GM23338 (cell line): ENCODE results near the gene NID2. TPM values are rescaled to one million over a fixed set of nuclear protein-coding genes. Genes with fewer than 3 reads are reported as not detected.

ENCODE experiments used
- ATAC-seq: fragments of 200-7000 bp; cut with Tn5 transposase; 3 replicates; pipeline ENCODE4 v1.9.1; 2020
- DNase-seq: peaks from one replicate; pipeline ENCODE4 v3.0.0-alpha.2; 2015; ENCODE audit warnings: low spot score
- H2AFZ ChIP-seq: fragments of 200-600 bp; sonication (generic); 2 replicates; pipeline ENCODE4 v1.8.0; 2016; ENCODE audit warnings: antibody characterized with exemption, mild to moderate bottlenecking, moderate library complexity
- H3F3A ChIP-seq: fragments of 200-600 bp; sonication (generic); replicated peaks from 2 replicates; pipeline ENCODE4 v1.8.0; 2017; ENCODE audit warnings: antibody characterized with exemption, mixed run types, low read depth
- H3K27ac ChIP-seq: fragments of 200-600 bp; sonication (generic); 2 replicates; pipeline ENCODE4 v1.6.1; 2016; ENCODE audit warnings: low read depth
- H3K27me3 ChIP-seq: fragments of 200-600 bp; sonication (generic); 2 replicates; pipeline ENCODE4 v1.8.0; 2016; ENCODE audit warnings: mild to moderate bottlenecking, mixed run types, moderate library complexity; ENCODE audit not compliant: insufficient read depth
- H3K36me3 ChIP-seq: fragments of 200-600 bp; sonication (generic); 2 replicates; pipeline ENCODE4 v1.8.0; 2016; ENCODE audit warnings: mild to moderate bottlenecking; ENCODE audit not compliant: insufficient read depth
- H3K4me1 ChIP-seq: fragments of 200-600 bp; sonication (generic); 2 replicates; pipeline ENCODE4 v1.8.0; 2016; ENCODE audit warnings: mild to moderate bottlenecking, moderate library complexity; ENCODE audit not compliant: insufficient read depth
- H3K4me2 ChIP-seq: fragments of 200-600 bp; sonication (generic); 2 replicates; pipeline ENCODE4 v1.7.1; 2017; ENCODE audit warnings: mixed run types
- H3K4me3 ChIP-seq: fragments of 200-600 bp; sonication (generic); 2 replicates; pipeline ENCODE4 v1.6.1; 2016; ENCODE audit warnings: mixed run types
- H3K79me2 ChIP-seq: fragments of 200-600 bp; sonication (generic); replicated peaks from 2 replicates; pipeline ENCODE4 v1.8.0; 2017; ENCODE audit warnings: mild to moderate bottlenecking; ENCODE audit not compliant: insufficient read depth
- H3K9me2 ChIP-seq: fragments of 200-600 bp; sonication (generic); 2 replicates; pipeline ENCODE4 v1.8.0; 2017; ENCODE audit not compliant: insufficient read depth
- H4K20me1 ChIP-seq: fragments of 200-600 bp; sonication (generic); replicated peaks from 2 replicates; pipeline ENCODE4 v1.8.0; 2017; ENCODE audit warnings: mild to moderate bottlenecking; ENCODE audit not compliant: insufficient read depth
- H3K27ac Mint-ChIP-seq: 2 replicates; pipeline ENCODE4 v1.8.0; 2020; ENCODE audit warnings: inconsistent platforms, mild to moderate bottlenecking, moderate library complexity, mixed read lengths
- H3K27me3 Mint-ChIP-seq: 3 replicates; pipeline ENCODE4 v1.8.0; 2022; ENCODE audit warnings: low read depth, mild to moderate bottlenecking, moderate library complexity, mixed read lengths, inconsistent platforms; ENCODE audit not compliant: insufficient read depth, poor library complexity
- H3K36me3 Mint-ChIP-seq: 3 replicates; pipeline ENCODE4 v1.8.0; 2021; ENCODE audit warnings: low read depth, mild to moderate bottlenecking, inconsistent platforms, moderate library complexity, mixed read lengths
- H3K4me1 Mint-ChIP-seq: 3 replicates; pipeline ENCODE4 v1.8.0; 2020; ENCODE audit warnings: mild to moderate bottlenecking, inconsistent platforms, mixed read lengths
- H3K4me3 Mint-ChIP-seq: 3 replicates; pipeline ENCODE4 v1.8.0; 2021; ENCODE audit warnings: moderate library complexity, mild to moderate bottlenecking, inconsistent platforms, mixed read lengths
- H3K9me3 Mint-ChIP-seq: 3 replicates; pipeline ENCODE4 v1.8.0; 2020; ENCODE audit warnings: moderate library complexity, mild to moderate bottlenecking, inconsistent platforms, mixed read lengths
- CREB1 ChIP-seq: fragments of 250-450 bp; sonication (Bioruptor Pico); IDR thresholded peaks from 2 replicates; pipeline ENCODE4 v1.5.0; 2020; ENCODE audit warnings: low read depth, mild to moderate bottlenecking, moderate library complexity
- EZH2 ChIP-seq: fragments of 200-600 bp; sonication (generic); IDR thresholded peaks from one replicate; pipeline ENCODE4 v1.8.0; 2017; ENCODE audit warnings: antibody characterized with exemption, mild to moderate bottlenecking, low read depth; ENCODE audit not compliant: unreplicated experiment
- EZH2phosphoT487 ChIP-seq: fragments of 200-600 bp; sonication (generic); IDR thresholded peaks from one replicate; pipeline ENCODE4 v1.8.1; 2018; ENCODE audit warnings: antibody characterized with exemption; ENCODE audit not compliant: unreplicated experiment
- STAT1 ChIP-seq: IDR thresholded peaks from one replicate; pipeline ENCODE4 v1.6.1; 2016; ENCODE audit warnings: antibody characterized with exemption; ENCODE audit not compliant: unreplicated experiment
- ZNF114 ChIP-seq: fragments of 250-450 bp; sonication (Bioruptor Pico); IDR thresholded peaks from 2 replicates; pipeline ENCODE4 v1.5.0; 2020; ENCODE audit warnings: mild to moderate bottlenecking, moderate library complexity
- ZNF331 ChIP-seq: fragments of 250-450 bp; sonication (Bioruptor Pico); IDR thresholded peaks from 2 replicates; pipeline ENCODE4 v1.5.0; 2020; ENCODE audit warnings: low read depth, mild to moderate bottlenecking, moderate library complexity
- ZNF462 ChIP-seq: fragments of 250-450 bp; sonication (Bioruptor Pico); IDR thresholded peaks from 2 replicates; pipeline ENCODE4 v1.5.0; 2020; ENCODE audit warnings: mild to moderate bottlenecking, moderate library complexity
- polyA plus RNA-seq: library from polyadenylated mRNA; unstranded; fragments of >200 nt; fragmentation: Nextera tagmentation; extraction: Ambion mirVana; gene quantifications from 2 replicates; pipeline ENCODE4 v1.2.1, GENCODE V29; 2016
- total RNA-seq: library from RNA; depleted of rRNA; stranded (reverse); fragments of >200 nt; shearing (Covaris generic); gene quantifications from 2 replicates; pipeline ENCODE4 v1.2.3, GENCODE V29; 2014

Gene NID2
- total and polyA plus RNA-seq, 2 experiments from 2014 or later = 4.3 to 10.4 TPM

- Histone ChIP-seq H3F3A (no peaks in the 10 kb centered on the region), H3K36me3 (no peaks in the 10 kb centered on the region), H3K27ac (no peak overlapping the region), H3K27me3 (no peaks in the 10 kb centered on the region), H3K4me1 (no peaks in the 10 kb centered on the region), H3K4me2 (no peak overlapping the region), H4K20me1 (no peaks in the 10 kb centered on the region), H3K4me3 (no peak overlapping the region), H2AFZ (no peak overlapping the region), H3K79me2 (no peaks in the 10 kb centered on the region), H3K9me2 (peaks cover 11% of the 10 kb centered on the region; the same call in 1 of the 2 replicates)
- no peak overlapping the region for H3K27ac Mint-ChIP-seq
- ATAC-seq = no peak
- H3K9me3 Mint-ChIP-seq = peaks cover 4% of the 10 kb centered on the region; the same call in 2 of the 3 replicates
- H3K36me3 Mint-ChIP-seq = no peaks in the 10 kb centered on the region
- TF ChIP-seq EZH2 (no peak), CREB1 (no peak), ZNF114 (CRISPR knock-in tag) (no peak), STAT1 (no peak), EZH2phosphoT487 (no peak), ZNF331 (CRISPR knock-in tag) (no peak), ZNF462 (CRISPR knock-in tag) (no peak)
- peaks cover 6% of the 10 kb centered on the region for H3K27me3 Mint-ChIP-seq
- H3K4me3 Mint-ChIP-seq = no peak overlapping the region
- 0 out of 3 replicates have a peak, but pooled peaks cover 3% of the 10 kb centered on the region for H3K4me1 Mint-ChIP-seq
- DNase-seq = no peak
Measured at GRCh38 chr14:52117111-52117832, 48.4 kb upstream of the NID2 start.
